Thyroid gland (tissue), 4 donors: Measurements from ENCODE around the gene CTXN3.

Source experiments
- CTCF ChIP-seq, 6 experiments: fragments of 200-600 bp in 3 of 6; fragments of 450-650 bp in 3 of 6; sonication (generic) in 3 of 6; IDR thresholded peaks; one replicate each; pipeline ENCODE4 v1.5.1; 2016 to 2019; ENCODE audit warnings: antibody characterized with exemption in 6 of 6, mild to moderate bottlenecking in 2 of 6, inconsistent platforms in 1 of 6, moderate library complexity in 1 of 6
- POLR2A ChIP-seq, 2 donors: fragments of 450-650 bp; IDR thresholded peaks; one replicate each; pipeline ENCODE4 v1.6.1; 2017; ENCODE audit warnings: antibody characterized with exemption in 2 of 2, mild to moderate bottlenecking in 2 of 2, moderate library complexity in 1 of 2

- TF ChIP-seq CTCF (IDR thresholded peaks at IDR 0.05), result no peak
- TF ChIP-seq POLR2A (IDR thresholded peaks at IDR 0.05), result no peak
Observed at GRCh38 chr5:127685662-127686061, 36.8 kb downstream of the CTXN3 start.
